ENCODE data around the gene CCL26. TPM values are rescaled to one million over a fixed set of nuclear protein-coding genes. Genes with fewer than 3 reads are reported as not detected.

Gene CCL26
- total and polyA plus RNA-seq, 4 donors, result 0.09 to 0.33 TPM; not detected in 2

DNA sequence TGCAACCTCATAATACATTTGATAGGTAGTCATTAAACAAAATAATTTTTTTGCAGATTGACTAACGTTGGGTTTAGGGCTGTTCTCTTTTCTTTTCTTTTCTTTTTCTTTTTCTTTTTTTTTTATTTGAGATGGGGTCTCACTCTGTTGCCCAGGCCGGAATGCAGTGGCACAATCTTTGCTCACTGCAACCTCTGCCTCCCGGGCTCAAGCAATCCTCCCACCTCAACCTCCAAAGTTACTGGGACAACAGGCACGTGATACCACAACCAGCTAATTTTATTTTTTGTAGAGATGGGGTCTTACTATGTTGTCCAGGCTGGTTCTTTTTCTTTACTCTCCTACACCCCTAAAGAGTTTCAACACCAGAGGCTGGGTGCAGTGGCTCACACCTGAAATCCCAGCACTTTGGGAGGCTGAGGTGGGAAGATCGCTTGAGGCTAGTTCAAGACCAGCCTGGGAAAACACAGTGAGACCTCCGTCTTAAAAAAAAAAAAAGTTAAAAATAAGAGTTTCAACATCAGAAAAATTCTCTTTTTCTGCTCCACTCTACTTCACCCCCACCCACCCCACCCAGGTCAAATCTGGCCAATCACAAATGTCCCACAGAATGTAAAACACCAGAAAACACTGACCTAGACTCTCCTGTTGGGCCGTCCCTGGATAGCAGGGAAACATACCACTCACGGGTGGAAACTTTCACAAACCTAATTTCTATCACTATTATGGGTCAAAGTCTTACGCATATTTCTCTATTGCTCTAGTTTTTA is 36.2 kb downstream of the CCL26 start (continued):
- TF ChIP-seq CTCF (IDR thresholded peaks at IDR 0.05; ENCODE audit: low read depth, low read length, missing input control), result no peak
- no peak for TF ChIP-seq FOXA2 (IDR thresholded peaks at IDR 0.05)
- TF ChIP-seq RAD21 (IDR thresholded peaks at IDR 0.05), result no peak
- TF ChIP-seq, protein P1, sequence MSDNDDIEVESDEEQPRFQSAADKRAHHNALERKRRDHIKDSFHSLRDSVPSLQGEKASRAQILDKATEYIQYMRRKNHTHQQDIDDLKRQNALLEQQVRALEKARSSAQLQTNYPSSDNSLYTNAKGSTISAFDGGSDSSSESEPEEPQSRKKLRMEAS (IDR thresholded peaks at IDR 0.05), result no peak

- Histone ChIP-seq H3K27ac (ENCODE audit: low read depth in 1 of 2, low read length in 2 of 2) (no peak overlapping the region), H3K9ac (ENCODE audit: low read depth in 1 of 2, low read length in 2 of 2) (no peak overlapping the region), H3K9me3 (ENCODE audit: control insufficient read depth in 4 of 4, low read length in 3 of 4) (no peaks in the 10 kb centered on the region), H3K27me3 (ENCODE audit: control insufficient read depth in 4 of 4, insufficient read depth in 4 of 4, low read length in 3 of 4) (no peaks in the 10 kb centered on the region), H3K36me3 (ENCODE audit: control insufficient read depth in 4 of 4, insufficient read depth in 3 of 4, low read depth in 1 of 4, low read length in 3 of 4) (peaks cover 0 to 6% (median 0%) of the 10 kb centered on the region in 4 donors), H3K4me3 (ENCODE audit: low read depth in 1 of 3, low read length in 3 of 3) (no peak overlapping the region), H3K4me1 (ENCODE audit: control insufficient read depth in 4 of 4, insufficient read depth in 4 of 4, low read length in 3 of 4) (peaks cover 3 to 15% (median 9%) of the 10 kb centered on the region in 4 donors)
- no peak for DNase-seq (ENCODE audit: low spot score)
- WGBS, result 87% methylated on average over 9 of the region's 9 CpGs
- no peak for TF ChIP-seq REST (IDR thresholded peaks at IDR 0.05)
- no peak for TF ChIP-seq FOXA2 (IDR thresholded peaks at IDR 0.05)
- no peak for TF ChIP-seq EGR1 (IDR thresholded peaks at IDR 0.05; ENCODE audit: low read depth in 2 of 2)
- TF ChIP-seq RXRA (IDR thresholded peaks at IDR 0.05), result no peak
- TF ChIP-seq, protein P2, sequence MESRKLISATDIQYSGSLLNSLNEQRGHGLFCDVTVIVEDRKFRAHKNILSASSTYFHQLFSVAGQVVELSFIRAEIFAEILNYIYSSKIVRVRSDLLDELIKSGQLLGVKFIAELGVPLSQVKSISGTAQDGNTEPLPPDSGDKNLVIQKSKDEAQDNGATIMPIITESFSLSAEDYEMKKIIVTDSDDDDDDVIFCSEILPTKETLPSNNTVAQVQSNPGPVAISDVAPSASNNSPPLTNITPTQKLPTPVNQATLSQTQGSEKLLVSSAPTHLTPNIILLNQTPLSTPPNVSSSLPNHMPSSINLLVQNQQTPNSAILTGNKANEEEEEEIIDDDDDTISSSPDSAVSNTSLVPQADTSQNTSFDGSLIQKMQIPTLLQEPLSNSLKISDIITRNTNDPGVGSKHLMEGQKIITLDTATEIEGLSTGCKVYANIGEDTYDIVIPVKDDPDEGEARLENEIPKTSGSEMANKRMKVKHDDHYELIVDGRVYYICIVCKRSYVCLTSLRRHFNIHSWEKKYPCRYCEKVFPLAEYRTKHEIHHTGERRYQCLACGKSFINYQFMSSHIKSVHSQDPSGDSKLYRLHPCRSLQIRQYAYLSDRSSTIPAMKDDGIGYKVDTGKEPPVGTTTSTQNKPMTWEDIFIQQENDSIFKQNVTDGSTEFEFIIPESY (IDR thresholded peaks at IDR 0.05), result no peak
- TF ChIP-seq RAD21 (IDR thresholded peaks at IDR 0.05), result no peak
- TF ChIP-seq, protein P1 (IDR thresholded peaks at IDR 0.05), result no peak
- no peak for TF ChIP-seq SP1 (IDR thresholded peaks at IDR 0.05)
- no peak for TF ChIP-seq CTCF (IDR thresholded peaks at IDR 0.05; ENCODE audit: low read depth, low read length, missing input control)
- no peak for TF ChIP-seq JUND (IDR thresholded peaks at IDR 0.05)
- TF ChIP-seq ATF3 (IDR thresholded peaks at IDR 0.05), result no peak
- no peak for TF ChIP-seq YY1 (IDR thresholded peaks at IDR 0.05)
These were observed 37.2 kb downstream of the CCL26 start for GRCh38 chr7:75734586-75735458.

Measured in liver (tissue), 9 donors.